ENCODE measurements around the gene HMGXB3.

The HMGXB3 gene

DNA sequence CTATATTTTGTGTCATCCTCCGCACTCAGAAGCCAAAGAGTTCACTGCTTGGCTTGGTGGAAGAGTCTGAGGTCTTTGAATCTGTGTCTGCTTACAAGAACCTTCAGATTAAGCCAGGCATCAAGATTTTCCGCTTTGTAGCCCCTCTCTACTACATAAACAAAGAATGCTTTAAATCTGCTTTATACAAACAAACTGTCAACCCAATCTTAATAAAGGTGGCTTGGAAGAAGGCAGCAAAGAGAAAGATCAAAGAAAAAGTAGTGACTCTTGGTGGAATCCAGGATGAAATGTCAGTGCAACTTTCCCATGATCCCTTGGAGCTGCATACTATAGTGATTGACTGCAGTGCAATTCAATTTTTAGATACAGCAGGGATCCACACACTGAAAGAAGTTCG is 19.3 kb upstream of the HMGXB3 start:
- DNase-seq (ENCODE audit: low read depth in 3 of 3), result no peak

DNA sequence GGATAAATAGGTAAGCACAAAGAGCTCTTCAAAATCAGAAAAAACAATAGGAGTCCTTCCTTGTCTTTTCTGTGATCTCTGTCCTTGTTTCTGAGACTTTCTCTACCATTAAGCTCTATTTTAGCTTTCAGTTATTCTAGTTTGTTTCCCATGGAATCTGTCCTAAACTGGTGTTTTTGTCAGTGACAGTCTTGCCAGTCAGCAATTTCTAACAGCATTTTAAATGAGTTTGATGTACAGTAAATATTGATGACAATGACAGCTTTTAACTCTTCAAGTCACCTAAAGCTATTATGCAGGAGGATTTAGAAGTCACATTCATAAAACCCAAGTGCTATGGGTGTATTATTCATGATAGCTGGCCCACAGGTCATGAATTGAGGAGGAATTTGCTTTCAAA is 18.0 kb upstream of the HMGXB3 start:
- no peak for DNase-seq (ENCODE audit: low read depth in 3 of 3)

DNA sequence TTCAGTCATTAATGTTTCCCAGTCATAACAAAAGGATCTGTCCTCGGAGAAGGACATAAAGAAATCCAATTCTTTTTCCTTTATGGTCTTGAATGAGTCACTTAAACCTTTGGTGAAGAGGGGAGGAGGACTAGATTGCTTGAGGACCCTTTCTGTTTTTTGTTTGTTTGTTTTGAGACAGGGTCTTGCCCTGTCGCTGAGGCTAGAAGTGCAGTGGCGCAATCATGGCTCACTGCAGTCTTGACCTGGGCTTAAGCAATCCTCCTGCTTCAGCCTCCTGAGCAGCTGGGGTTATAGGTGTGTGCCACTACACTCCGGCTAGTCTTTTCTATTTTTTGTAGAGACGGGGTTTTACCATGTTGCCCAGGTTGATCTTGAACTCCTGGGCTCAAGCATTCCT is 12.4 kb upstream of the HMGXB3 start:
- no peak for DNase-seq (ENCODE audit: low read depth in 3 of 3)

DNA sequence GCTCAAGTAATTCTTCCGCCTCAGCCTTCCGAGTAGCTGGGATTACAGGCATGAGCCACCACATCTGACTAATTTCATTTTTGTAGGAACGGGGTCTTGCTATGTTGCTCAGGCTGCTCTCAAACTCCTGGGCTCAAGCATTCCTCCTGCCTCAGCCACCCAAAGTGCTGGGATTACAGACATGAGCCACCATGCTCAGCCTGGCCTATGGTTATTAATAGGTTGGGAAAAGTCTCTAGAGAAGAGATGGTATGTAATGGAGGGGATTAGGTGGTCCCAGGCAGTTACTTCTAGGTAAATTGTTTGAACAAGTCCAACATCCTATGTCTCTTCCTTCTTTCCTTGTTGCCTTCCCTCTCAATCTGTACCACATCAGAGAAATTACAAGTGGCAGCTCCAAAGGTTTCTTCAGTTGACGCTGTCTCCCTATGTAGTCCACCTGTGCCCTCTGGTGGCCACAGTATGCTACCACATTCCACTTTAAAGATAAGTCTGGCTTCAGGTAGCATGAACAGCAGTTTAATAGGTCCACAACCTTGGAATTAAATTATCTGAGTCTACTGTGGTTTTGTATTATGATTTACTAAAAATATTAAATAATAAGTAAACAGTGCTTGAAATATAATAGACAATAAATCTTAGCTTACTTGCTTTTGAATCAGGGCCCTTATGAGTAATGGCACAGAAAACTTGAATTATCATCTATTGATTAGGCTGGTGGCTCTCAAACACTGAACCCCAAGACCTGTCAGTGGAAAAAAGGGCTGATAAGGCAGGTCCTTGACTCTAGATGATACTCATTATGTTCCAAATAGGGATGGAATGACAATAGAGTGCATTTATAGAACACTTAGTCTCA is 9.8 kb upstream of the HMGXB3 start:
- peak; percentile 28 to 52 (median 50) for DNase-seq (ENCODE audit: low read depth in 3 of 3)

DNA sequence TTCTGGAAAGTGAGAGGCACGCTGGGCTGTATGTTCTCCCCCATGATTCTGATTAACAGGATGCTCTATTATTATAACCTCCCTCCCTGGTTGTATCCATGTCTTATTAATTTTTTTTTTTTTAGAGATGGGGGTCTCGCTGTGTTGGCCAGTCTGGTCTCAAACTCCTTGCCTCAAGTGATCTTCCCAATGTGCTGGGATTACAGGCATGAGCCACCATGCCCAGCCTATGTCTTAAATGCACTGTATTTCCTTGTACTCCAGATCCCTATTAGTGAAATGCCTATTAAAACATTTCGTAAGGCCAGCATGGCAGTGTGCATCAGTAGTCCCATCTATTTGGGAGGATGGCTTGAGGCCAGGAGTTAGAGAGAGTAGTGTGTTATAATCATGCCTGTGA is 7.1 kb upstream of the HMGXB3 start:
- DNase-seq (ENCODE audit: low read depth in 3 of 3), result no peak

DNA sequence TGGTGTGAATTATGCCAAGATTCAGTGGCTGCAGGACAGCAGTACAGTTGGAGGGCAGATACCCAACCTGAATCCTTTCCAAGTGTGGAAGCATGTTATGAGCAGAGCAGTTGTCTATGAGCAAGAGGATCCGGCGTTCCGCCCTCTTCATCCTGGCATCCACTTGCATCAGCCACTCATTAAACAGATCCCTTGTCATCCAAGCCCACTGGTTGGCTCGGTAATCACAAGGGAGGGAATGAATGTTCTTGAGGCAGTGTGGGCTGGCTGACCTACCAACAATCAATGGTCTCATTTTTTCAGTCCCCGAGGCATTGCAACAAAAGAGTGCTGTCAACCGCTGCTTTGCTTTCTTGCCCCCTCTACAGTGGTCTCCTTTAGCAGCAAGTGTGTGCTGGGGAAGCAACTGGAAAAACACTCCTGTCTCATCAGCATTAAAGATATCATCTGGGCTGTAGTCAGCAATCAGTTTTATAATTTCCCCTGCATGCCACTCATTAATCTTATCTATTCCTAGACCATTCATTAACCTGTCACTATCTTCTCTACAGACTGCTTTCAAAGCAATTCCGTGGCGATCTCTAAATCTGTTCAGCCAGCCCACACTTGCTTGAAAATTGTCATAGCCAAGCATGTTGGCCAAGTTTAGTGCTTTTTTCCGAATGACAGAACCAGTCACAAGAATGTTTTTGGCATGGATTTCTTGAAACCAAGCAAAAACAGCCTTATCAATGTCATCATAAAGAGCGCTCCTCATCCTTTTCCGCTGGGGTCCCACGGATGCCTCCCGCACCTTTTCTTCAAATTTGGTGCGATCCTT is 4.9 kb upstream of the HMGXB3 start:
- DNase-seq (ENCODE audit: low read depth in 3 of 3), result no peak

DNA sequence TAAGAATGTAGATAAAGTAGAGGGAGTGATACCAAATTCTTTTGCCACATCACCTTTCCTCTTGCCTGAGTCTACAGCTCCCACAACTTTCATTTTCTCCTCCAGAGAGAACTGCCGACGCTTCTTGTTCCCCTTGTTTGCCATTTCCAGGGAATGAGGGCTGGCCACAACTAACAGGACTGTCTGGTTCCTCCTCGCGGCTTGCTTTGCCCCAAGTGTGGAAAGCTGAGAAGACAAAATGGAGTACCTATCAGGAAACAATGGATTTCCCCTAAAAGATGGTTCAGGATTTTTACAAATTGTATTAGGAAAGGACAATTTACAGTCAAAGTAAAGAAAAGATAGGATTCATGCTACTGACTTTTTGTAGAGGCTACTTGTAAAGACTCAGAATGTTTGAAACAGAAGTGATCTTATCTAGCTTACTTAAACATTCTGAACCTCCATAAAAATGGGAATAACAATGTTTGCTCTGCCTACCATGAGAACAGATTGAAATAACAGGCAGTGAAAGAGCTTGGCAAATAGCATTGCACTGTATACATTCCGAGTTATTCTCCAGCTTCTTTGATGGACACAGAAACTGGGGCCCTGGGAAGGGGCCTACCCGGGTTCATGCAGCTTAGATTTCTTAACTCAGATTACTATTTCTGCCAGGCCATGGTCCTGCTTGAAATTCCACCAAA is 4.2 kb upstream of the HMGXB3 start:
- no peak for DNase-seq (ENCODE audit: low read depth in 3 of 3)

DNA sequence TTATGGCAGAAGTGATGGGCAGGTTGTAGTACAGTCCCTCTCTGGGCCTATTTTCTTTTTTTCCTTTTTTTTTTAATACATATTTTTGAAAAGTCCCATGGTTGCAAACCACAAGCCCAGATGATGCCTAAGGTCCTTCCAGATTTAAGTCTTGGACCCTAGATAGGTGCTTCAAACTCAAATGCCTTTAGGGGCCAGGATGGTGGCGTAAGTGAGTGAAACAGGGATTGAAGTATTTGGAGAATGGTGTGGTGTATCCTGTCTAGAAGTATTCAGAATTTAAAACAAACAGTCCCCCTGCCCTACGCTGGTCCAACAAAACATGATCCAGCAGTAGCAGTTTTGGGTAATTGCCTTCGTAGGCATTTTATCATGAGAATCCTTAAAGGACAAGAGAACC is 2.3 kb upstream of the HMGXB3 start:
- no peak for DNase-seq (ENCODE audit: low read depth in 3 of 3)

DNA sequence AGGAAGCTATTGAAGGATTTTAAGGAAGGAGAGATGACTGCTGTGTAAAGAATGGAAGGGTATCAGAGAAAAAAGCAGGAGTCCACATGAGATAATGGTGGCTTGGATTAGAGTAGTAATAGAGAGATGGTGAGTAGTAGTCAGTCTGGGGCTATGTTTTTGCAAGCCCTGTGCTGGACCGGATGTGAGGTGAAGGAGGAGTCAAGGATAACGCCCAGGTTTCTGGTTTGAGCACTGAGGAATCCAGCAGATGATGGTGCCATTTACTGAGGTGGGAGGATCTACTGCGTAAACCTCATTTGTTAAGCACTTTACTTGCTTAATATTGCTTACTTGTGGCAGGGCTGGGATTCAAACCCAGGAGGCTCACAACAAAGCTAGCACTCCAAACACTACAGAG is 1.2 kb upstream of the HMGXB3 start:
- no peak for DNase-seq (ENCODE audit: low read depth in 3 of 3)

DNA sequence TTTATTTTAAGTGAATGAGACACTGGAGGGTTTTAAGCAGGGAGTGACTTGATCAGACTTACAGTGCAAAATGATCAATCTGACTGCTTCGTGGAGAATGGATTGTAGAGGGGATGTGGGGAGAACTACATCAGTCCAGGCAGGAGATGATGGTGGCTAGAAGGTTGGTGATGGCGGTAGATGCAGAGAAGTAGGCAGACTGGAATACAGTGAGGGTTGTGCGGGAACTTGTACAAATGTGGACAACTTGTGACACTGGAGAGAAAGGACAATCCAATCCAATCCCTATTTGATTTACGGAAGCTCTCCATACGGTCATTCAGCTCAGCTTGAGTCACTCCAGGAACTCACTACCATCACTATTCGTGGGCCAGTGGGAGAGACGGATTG is 678 bp upstream of the HMGXB3 start:
- DNase-seq (ENCODE audit: low read depth in 3 of 3), result no peak

DNA sequence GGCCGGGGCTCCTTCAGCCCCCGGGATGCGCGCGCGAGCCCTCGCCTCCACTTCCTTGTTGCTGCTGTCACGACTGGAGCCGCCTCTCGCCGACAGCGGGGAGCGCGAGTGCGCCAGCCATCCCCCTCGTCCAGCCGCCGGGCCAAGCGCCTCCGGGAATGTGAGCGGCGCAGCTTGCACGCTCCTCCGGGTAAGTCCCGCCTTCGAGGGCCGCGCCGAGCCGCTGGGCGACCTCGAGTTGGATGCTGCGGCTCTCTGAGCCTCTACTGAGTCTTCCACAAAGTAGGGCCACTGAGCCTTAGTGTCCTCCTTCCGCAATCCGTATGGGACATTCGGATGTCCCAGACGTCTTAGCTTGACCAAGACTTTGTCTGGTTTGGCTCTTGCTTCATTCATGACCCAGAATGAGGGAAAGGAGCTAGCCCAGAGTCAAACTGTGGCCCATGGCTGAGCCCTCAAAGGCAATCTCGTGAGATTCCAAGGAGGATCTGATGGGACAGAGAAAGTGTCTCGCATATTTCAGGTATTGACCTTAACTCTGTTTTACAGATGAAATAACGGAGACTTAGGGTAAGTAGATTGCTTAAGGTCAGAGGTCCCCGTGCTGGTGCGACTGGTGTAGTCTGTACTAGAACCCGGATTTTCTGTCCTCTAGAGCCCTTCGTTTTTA is 586 bp downstream of the HMGXB3 start:
- DNase-seq (ENCODE audit: low read depth in 3 of 3), result peak in 2 of 3 experiments; percentile 2 to 10

DNA sequence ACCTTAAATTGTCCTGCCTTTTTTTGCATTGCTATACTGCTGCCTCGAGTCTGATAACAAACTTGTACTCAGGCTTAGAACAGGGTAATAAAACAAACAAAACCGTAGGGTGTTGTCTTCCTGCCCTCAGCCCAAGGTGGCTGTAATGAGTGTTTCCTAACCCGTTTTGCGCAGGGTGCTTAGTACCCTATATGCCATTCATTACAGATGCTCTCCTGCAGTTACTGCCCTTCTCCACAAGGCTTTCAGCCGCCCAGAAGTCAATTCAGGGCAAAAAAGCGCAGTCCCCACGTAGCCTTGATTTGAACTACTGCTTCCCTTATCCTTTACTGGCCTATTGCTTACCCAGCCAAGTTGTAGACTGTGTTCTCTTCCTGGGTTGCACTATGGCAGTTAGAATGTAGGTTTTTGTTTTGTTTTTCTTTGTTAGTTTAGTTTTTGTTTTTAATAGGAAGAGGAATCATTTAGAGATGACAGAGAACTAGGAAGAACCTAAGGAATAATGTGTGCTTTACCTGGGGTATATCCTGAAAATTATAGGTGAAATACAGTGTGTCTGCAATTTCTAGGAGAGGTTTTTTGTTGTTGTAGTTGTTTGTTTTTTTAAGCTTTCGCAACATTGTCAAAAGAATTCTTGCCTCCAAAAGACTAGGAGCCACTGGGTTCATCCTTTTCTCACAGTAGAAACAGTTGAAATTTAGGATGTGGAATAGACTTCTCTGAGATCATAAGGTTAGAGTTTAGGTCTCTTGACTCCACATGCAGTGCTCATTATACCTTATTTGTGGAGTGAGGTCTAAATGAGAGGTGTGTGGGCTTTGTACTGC is 1.3 kb downstream of the HMGXB3 start:
- peak in 2 of 3 experiments; percentile 21 to 33 for DNase-seq (ENCODE audit: low read depth in 3 of 3)

DNA sequence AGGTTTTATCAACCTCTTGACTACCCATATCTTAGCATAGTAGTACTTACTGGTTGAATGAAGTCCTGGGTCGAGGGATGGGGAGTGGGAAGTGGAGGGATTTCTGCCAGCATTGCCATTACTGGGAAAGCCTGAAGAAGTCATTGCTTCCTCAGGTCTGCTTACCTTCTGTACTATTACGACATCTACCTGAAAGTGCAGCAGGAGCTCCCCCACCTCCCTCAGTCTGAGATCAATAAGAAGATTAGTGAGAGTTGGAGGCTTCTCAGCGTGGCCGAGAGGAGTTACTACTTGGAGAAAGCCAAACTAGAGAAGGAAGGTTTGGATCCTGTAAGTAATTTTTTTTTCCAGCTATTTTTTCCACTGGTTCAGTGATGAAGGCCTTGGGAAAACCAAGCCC is 5.8 kb downstream of the HMGXB3 start:
- DNase-seq (ENCODE audit: low read depth in 3 of 3), result no peak

DNA sequence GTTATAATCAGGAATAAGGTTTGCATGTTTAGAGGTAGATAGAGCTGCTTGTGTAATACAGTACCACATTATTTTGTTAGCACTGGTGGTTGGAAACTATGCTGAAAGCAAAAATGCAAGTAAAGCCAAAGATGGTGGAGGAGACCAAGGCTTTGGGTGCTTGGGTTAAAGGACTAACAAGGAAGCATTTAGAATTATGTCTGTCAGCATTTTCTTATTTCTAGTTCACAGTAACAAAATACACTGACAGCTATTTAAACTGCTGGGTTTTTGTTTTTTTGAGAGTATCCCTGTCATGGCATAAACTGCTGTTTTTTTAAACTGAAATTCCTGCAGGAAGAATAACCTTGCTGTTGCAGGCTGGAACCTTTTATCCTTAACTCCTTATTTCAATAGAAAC is 6.5 kb downstream of the HMGXB3 start:
- no peak for DNase-seq (ENCODE audit: low read depth in 3 of 3)

DNA sequence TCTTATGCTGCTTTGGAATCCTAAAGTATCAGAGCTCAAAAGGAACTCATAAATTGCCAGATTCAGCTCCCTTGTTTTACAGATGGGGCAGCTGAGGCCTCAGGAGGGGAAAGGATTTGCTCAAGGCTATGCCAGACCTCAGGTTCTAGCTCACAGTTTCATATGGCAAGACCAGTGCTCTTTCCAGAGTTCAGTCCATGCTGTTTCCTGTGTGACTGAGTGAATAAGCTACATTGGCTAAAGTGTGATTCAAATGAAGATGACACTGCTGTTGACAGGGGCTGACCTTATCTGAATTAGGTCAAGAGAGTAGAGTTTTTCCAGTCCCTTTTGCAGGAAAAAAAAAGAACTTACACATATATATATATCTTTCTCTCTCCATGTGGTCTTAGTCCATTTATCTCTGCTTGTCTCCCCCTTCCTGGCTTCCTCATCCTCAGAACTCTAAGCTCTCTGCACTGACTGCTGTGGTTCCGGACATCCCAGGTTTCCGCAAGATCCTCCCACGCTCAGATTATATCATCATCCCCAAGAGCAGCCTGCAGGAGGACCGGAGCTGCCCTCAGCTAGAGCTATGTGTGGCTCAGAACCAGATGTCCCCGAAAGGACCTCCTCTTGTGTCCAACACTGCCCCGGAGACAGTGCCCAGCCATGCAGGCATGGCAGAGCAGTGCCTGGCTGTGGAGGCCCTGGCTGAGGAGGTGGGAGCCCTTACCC is 9.3 kb downstream of the HMGXB3 start:
- DNase-seq (ENCODE audit: low read depth in 3 of 3), result no peak

DNA sequence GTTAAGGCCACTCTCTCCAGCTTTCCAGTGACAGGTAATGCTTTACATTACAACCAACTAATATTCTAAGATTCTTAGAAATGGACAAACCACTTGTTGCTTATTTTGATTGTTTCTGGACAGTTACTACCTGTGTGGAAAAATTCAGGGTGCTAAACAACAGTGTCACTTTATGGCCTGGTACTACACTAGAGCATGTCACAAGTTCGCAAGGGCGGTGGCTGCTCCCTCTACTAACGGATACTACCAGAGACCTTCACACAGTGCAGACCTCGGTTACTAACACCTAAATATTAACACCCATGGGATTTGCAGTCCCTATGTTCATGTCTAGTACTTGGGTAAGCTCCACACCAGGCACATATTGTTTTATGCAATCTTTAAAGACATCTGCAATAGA is 13.4 kb downstream of the HMGXB3 start:
- DNase-seq (ENCODE audit: low read depth in 3 of 3), result no peak

DNA sequence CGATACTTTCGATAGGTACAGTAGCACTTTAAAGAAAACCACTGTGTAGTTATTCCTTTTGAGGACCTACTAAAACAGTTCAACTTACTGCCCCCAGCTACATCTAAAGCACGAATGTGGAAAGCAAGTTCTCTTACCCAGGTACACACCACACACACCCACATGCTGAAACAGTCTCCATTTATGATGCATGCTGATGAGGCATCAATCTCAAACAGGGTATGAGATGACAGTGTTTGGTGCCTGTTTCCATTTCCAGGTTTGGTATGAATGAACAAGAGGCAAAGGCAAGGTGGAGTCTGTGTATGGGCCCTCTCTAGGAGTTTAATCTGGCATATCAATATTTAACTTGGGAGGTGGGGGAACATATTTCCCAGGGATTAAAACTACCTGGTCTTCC is 13.9 kb downstream of the HMGXB3 start:
- DNase-seq (ENCODE audit: low read depth in 3 of 3), result no peak

DNA sequence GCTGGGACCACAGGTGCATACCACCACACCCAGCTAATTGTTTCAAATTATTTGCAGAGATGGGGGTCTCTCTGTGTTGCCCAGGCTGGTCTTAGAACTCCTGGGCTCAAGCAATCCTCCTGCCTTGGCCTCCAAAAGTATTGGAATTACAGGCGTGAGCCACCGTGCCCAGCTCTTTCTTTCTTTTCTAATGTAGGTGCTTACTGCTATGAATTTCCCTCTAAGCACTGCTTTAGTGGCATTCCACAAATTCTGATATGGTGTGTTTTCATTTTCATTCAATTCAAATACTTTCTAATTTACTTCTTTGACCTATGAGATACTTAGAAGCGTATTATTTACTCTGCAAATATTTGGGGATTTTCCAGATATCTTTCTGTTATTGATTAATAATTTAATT is 14.9 kb downstream of the HMGXB3 start:
- no peak for DNase-seq (ENCODE audit: low read depth in 3 of 3)

DNA sequence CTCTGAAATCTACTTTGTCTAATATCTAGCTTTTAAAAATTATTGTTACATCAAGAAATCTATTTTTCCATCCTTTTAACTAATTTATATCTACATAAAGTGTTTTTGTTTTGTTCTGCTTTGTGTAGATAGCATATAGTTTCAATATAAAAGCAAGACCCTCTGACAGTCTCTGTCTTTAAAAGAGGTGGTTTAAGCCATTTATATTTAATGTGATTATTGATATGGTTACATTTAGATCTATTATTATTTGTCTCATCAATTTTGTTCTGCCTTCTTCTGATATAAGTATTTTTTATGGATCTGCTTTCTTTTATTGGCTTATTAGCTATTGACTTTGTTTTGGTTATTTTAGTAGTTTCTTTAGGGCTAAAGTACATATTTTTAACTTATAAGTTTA is 16.0 kb downstream of the HMGXB3 start:
- no peak for DNase-seq (ENCODE audit: low read depth in 3 of 3)

DNA sequence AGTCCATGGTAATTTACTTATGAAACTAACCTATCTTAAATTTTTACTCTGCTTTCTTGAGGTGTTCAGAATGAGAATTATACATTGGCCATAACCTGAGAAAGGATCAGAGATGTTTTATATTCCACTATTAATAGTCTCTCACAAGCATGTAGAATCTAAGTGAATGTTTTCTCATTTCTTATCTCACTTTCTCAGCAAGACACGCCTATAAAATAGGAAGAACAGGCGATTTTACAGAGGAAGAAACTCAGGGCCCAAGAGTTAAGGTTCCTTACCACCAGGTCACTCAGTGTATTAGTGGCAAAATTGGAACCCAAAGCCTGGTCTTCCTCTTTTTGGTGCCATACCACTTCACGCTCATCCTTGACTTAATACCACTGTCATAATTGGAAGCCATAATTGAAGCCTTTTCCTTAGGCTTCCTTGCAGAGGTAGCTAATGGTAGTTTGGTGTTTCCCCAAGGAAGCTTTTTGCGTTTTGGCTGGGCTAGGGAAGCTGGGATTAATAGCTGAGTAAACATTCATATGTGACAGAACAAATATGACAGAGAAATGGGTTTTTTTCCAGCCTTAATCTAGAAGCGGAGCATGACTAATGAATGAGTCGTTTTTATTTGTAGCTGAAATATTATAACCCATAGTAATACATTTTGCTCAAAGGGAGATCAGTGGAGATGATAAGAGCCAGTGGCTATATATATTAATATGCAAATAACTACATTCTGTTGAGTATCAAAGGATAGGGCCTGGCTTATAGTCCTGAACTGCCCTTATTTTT is 16.9 kb downstream of the HMGXB3 start:
- DNase-seq (ENCODE audit: low read depth in 3 of 3), result no peak

Data from stimulated activated CD4-positive, alpha-beta T cell treated with anti-CD3 and anti-CD28 coated beads, TNF-alpha, amount 100 ng/mL, for 4 hours (primary cell).